ENCODE data around the gene TMEM129.
"Not testable (repeated sequence)": the region's sequence is repeated elsewhere in the genome, so short reads cannot be mapped to it uniquely, and the experiment has no call there.

The TMEM129 gene

DNA sequence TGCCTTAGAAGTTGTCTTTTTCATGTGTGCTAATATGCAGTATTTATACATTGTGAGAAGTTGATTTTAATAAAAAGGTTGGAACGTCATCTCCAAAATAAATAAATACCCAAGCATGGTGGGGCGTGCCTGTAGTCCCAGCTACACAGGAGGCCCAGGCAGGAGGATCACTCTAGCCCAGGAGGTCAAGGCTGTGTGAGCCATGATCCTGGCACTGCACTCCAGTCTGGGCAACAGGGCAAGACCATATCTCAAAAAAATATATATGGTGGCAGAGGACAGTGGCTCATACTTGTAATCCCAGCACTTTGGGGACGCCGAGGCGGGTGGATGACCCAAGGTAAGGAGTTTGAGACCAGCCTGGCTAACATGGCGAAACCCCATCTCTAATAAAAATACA, 15.4 kb downstream of the TMEM129 start:
- H3K9ac ChIP-seq (ENCODE audit: low read length in 5 of 5), result no peak overlapping the region
- no peaks in the 10 kb centered on the region for H3K9me3 ChIP-seq (ENCODE audit: control insufficient read depth in 5 of 5, low read length in 5 of 5)
- no peak overlapping the region for H3K4me3 ChIP-seq (ENCODE audit: low read depth in 1 of 5, low read length in 5 of 5)
- no peaks in the 10 kb centered on the region for H3K27me3 ChIP-seq (ENCODE audit: control insufficient read depth in 5 of 5, insufficient read depth in 4 of 5, low read length in 5 of 5)
- no peak overlapping the region for H3K27ac ChIP-seq (ENCODE audit: low read depth, low read length)
- peaks cover 0 to 10% (median 6%) of the 10 kb centered on the region in 5 donors for H3K4me1 ChIP-seq (ENCODE audit: control insufficient read depth in 5 of 5, insufficient read depth in 5 of 5, low read length in 5 of 5)
- peaks cover 11 to 43% (median 24%) of the 10 kb centered on the region in 5 donors for H3K36me3 ChIP-seq (ENCODE audit: control insufficient read depth in 5 of 5, insufficient read depth in 5 of 5, low read length in 5 of 5)

DNA sequence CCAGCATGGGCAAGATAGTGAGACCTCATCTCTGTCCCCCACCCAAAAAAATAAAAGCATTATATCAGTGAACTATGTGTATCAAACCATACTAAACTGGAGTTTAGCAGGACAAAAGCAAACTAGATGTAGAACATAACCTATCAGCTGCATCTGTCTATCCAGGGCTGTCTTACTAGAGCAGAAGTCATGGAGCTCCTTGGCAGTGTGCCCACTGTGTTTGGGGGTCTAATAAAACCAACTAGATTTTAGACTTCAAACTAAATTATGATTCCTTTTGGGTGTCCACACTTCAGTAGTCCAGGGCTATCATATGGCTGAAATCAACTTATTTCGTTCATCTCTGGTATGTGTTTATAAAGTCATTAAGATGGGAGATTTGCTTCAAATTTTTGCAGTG, 17.3 kb downstream of the TMEM129 start:
- no peaks in the 10 kb centered on the region for H3K9me3 ChIP-seq (ENCODE audit: control insufficient read depth in 5 of 5, low read length in 5 of 5)
- peaks cover 0 to 6% (median 0%) of the 10 kb centered on the region in 5 donors for H3K4me1 ChIP-seq (ENCODE audit: control insufficient read depth in 5 of 5, insufficient read depth in 5 of 5, low read length in 5 of 5)
- H3K36me3 ChIP-seq (ENCODE audit: control insufficient read depth in 5 of 5, insufficient read depth in 5 of 5, low read length in 5 of 5), result peaks cover 20 to 60% (median 34%) of the 10 kb centered on the region in 5 donors
- no peak overlapping the region for H3K27ac ChIP-seq (ENCODE audit: low read depth, low read length)
- H3K27me3 ChIP-seq (ENCODE audit: control insufficient read depth in 5 of 5, insufficient read depth in 4 of 5, low read length in 5 of 5), result no peaks in the 10 kb centered on the region
- H3K4me3 ChIP-seq (ENCODE audit: low read depth in 1 of 5, low read length in 5 of 5), result no peak overlapping the region
- no peak overlapping the region for H3K9ac ChIP-seq (ENCODE audit: low read length in 5 of 5)

DNA sequence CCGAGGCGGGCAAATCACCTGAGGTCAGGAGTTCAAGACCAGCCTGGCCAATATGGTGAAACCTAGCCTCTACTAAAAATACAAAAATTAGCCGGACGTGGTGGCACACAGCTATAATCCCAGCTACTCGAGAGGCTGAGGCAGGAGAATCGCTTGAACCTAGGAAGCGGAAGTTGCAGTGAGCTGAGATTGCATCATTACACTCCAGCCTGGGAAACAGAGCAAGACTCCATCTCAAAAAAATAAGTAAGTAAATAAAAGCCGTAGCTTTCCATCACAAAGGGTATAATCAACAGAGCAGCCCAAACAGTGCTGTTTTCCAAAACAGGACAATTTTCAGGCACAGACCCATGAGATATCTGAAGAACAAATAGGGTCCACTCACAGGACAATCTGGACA, 19.5 kb downstream of the TMEM129 start:
- H3K4me1 ChIP-seq (ENCODE audit: control insufficient read depth in 5 of 5, insufficient read depth in 5 of 5, low read length in 5 of 5); H3K4me3 ChIP-seq (ENCODE audit: low read depth in 1 of 5, low read length in 5 of 5); H3K27ac ChIP-seq (ENCODE audit: low read depth, low read length); H3K9ac ChIP-seq (ENCODE audit: low read length in 5 of 5); H3K9me3 ChIP-seq (ENCODE audit: control insufficient read depth in 5 of 5, low read length in 5 of 5); H3K27me3 ChIP-seq (ENCODE audit: control insufficient read depth in 5 of 5, insufficient read depth in 4 of 5, low read length in 5 of 5): not testable (repeated sequence)
- H3K36me3 ChIP-seq (ENCODE audit: control insufficient read depth in 5 of 5, insufficient read depth in 5 of 5, low read length in 5 of 5), result peaks cover 20 to 76% (median 46%) of the 10 kb centered on the region in 5 donors

DNA sequence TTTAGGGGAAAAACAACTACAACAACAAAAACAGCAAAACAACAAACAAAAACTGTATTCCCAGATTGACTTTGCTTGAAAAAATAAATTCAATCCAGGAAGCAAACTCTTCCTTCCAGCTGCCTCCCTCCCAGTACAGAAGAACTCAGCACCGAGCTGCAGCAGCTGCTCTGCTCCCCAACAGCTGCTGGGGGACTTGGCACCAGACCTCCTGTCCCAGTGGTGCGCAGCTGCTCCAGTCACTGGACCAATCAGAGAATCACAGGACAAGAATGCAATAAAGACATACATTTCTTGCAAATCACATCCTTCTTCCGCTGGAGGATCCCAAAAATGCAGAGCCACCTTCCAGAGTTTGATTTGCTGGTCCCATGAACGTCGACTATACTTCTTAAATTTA, 25.2 kb downstream of the TMEM129 start:
- no peaks in the 10 kb centered on the region for H3K27me3 ChIP-seq (ENCODE audit: control insufficient read depth in 5 of 5, insufficient read depth in 4 of 5, low read length in 5 of 5)
- H3K27ac ChIP-seq (ENCODE audit: low read depth, low read length), result no peak overlapping the region
- H3K9me3 ChIP-seq (ENCODE audit: control insufficient read depth in 5 of 5, low read length in 5 of 5), result no peaks in the 10 kb centered on the region
- H3K36me3 ChIP-seq (ENCODE audit: control insufficient read depth in 5 of 5, insufficient read depth in 5 of 5, low read length in 5 of 5), result peaks cover 12 to 84% (median 56%) of the 10 kb centered on the region in 5 donors
- H3K9ac ChIP-seq (ENCODE audit: low read length in 5 of 5), result no peak overlapping the region
- peaks cover 0 to 16% (median 10%) of the 10 kb centered on the region in 5 donors for H3K4me1 ChIP-seq (ENCODE audit: control insufficient read depth in 5 of 5, insufficient read depth in 5 of 5, low read length in 5 of 5)
- no peak overlapping the region for H3K4me3 ChIP-seq (ENCODE audit: low read depth in 1 of 5, low read length in 5 of 5)

DNA sequence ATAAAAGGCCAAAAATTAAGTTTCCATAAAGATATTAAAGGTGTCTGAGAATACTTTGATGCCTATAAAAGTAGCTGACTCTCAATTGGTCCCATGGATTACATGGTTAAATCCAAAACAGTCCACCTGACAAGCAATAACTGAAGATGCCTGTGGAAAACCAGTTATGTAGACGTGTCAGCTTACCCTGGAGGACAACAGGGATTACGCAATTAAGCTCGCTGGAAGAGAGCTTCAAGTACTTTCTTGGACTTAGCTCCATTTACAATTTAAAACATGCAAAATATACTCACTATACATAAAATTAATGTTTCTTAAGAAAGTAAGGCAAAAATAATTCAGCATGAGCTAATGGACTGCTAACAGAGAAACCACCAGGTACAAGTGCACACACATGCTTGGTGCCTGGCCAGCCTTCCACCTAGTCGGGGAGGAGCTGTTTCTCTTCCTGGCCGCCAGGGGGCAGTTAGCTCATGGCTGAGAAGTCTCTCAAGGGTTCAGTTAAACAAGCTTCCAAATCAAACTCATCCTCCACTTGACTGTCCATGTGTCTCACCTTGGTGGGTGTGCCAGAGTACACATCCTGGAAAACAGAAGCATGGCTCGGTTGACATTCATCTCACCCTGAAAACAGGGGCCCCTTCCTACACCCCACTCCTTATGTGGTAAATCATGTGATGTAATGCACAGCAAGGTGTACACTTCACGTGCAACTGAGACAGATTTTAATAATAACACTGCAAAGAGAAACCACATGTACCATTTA, 27.8 kb downstream of the TMEM129 start:
- H3K9me3 ChIP-seq (ENCODE audit: control insufficient read depth in 5 of 5, low read length in 5 of 5), result no peaks in the 10 kb centered on the region
- H3K36me3 ChIP-seq (ENCODE audit: control insufficient read depth in 5 of 5, insufficient read depth in 5 of 5, low read length in 5 of 5), result peaks cover 2 to 64% (median 47%) of the 10 kb centered on the region in 5 donors
- H3K9ac ChIP-seq (ENCODE audit: low read length in 5 of 5), result no peak overlapping the region
- peak overlapping the region; percentile 40 for H3K27ac ChIP-seq (ENCODE audit: low read depth, low read length)
- H3K27me3 ChIP-seq (ENCODE audit: control insufficient read depth in 5 of 5, insufficient read depth in 4 of 5, low read length in 5 of 5), result no peaks in the 10 kb centered on the region
- peaks cover 0 to 16% (median 10%) of the 10 kb centered on the region in 5 donors for H3K4me1 ChIP-seq (ENCODE audit: control insufficient read depth in 5 of 5, insufficient read depth in 5 of 5, low read length in 5 of 5)
- H3K4me3 ChIP-seq (ENCODE audit: low read depth in 1 of 5, low read length in 5 of 5), result no peak overlapping the region

DNA sequence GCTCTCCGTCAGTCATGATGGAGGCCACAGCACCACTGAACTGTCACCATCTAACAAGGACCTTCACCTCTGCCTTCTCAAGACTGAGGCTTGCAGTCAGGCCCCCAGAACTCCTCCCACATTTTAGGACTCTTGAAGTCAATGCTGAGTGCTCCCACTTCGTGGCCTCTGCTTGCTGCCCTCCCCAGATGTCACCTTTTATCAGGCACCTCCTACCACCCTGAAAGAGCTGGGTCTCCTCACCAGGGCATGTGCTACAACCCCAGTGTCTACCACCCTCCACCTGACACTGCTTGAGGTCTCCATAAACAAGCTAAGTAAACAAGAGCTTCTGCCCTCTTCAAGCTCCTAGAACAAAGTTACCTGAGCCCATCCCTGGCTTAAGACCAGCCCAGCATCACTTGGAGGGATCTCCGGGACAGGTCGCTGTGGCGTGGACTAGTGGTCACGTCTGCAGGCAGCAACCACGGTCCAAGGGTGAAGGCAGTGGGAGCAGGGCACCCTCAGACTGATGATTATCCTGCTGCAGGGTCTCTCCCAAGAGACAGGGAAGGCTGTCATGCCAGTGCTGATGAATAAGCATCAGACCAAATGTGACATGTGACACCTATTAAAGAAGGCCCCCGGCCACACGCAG, 29.3 kb downstream of the TMEM129 start:
- no peaks in the 10 kb centered on the region for H3K27me3 ChIP-seq (ENCODE audit: control insufficient read depth in 5 of 5, insufficient read depth in 4 of 5, low read length in 5 of 5)
- no peak overlapping the region for H3K9ac ChIP-seq (ENCODE audit: low read length in 5 of 5)
- peaks cover 0 to 16% (median 10%) of the 10 kb centered on the region in 5 donors for H3K4me1 ChIP-seq (ENCODE audit: control insufficient read depth in 5 of 5, insufficient read depth in 5 of 5, low read length in 5 of 5)
- no peak overlapping the region for H3K4me3 ChIP-seq (ENCODE audit: low read depth in 1 of 5, low read length in 5 of 5)
- no peaks in the 10 kb centered on the region for H3K9me3 ChIP-seq (ENCODE audit: control insufficient read depth in 5 of 5, low read length in 5 of 5)
- no peak overlapping the region for H3K27ac ChIP-seq (ENCODE audit: low read depth, low read length)
- H3K36me3 ChIP-seq (ENCODE audit: control insufficient read depth in 5 of 5, insufficient read depth in 5 of 5, low read length in 5 of 5), result peaks cover 2 to 55% (median 42%) of the 10 kb centered on the region in 5 donors

DNA sequence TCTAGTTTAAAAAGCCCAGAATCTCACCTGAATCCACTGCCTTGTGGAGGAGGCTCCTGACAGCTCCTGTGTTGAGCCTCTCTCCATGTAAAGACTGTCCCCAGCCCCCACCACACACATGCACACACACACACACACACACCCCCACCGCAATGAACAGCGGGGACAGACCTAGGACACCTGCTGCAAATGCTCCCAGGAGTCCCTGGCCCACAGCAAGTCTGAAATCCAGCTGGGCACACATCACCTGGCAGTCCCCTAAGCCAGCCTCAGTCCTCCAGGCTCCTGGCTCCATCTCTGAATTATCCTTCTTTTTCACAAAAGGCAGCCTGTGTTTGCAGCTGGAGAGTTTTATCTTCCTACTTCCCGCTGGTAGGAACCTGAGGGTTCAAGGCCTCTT, 30.4 kb downstream of the TMEM129 start:
- no peak overlapping the region for H3K4me3 ChIP-seq (ENCODE audit: low read depth in 1 of 5, low read length in 5 of 5)
- H3K9me3 ChIP-seq (ENCODE audit: control insufficient read depth in 5 of 5, low read length in 5 of 5), result no peaks in the 10 kb centered on the region
- H3K27me3 ChIP-seq (ENCODE audit: control insufficient read depth in 5 of 5, insufficient read depth in 4 of 5, low read length in 5 of 5), result no peaks in the 10 kb centered on the region
- H3K9ac ChIP-seq (ENCODE audit: low read length in 5 of 5), result no peak overlapping the region
- H3K27ac ChIP-seq (ENCODE audit: low read depth, low read length), result no peak overlapping the region
- H3K4me1 ChIP-seq (ENCODE audit: control insufficient read depth in 5 of 5, insufficient read depth in 5 of 5, low read length in 5 of 5), result peaks cover 0 to 16% (median 10%) of the 10 kb centered on the region in 5 donors
- H3K36me3 ChIP-seq (ENCODE audit: control insufficient read depth in 5 of 5, insufficient read depth in 5 of 5, low read length in 5 of 5), result peaks cover 2 to 44% (median 36%) of the 10 kb centered on the region in 5 donors

DNA sequence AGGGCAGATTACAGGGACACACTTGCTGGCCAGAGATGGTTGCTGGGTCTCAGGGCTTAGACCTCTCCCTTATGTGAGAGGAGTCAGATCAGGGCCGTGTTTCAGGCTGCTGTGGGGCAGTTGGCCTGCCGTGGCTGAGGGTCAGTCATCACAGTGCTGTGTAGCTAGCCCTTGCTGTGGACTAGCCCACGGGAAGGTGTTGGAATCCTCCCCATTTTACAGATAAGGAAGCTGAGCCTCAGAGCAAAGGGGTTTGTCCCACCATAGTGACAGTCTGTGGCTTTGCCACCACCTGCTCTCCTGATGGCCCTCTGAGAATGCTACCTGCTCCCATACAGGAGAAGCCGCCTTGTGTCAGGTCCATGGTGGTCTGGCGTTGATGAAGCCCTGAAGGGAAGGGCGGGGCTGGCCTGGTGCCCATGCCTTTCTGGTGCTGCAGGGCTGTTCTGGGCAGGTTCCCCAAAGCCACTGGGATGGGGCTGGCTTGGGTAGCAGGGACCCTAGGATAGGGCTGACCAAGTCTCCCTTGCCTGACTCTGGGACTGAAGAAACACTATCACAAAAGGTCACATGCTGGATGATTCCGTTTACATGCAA, 34.6 kb downstream of the TMEM129 start:
- Histone ChIP-seq H3K4me3 (ENCODE audit: low read depth in 1 of 5, low read length in 5 of 5) (no peak overlapping the region), H3K4me1 (ENCODE audit: control insufficient read depth in 5 of 5, insufficient read depth in 5 of 5, low read length in 5 of 5) (peaks cover 0 to 22% (median 21%) of the 10 kb centered on the region in 5 donors), H3K36me3 (ENCODE audit: control insufficient read depth in 5 of 5, insufficient read depth in 5 of 5, low read length in 5 of 5) (peaks cover 0 to 13% (median 10%) of the 10 kb centered on the region in 5 donors), H3K27ac (ENCODE audit: low read depth, low read length) (no peak overlapping the region), H3K9me3 (ENCODE audit: control insufficient read depth in 5 of 5, low read length in 5 of 5) (no peaks in the 10 kb centered on the region), H3K27me3 (ENCODE audit: control insufficient read depth in 5 of 5, insufficient read depth in 4 of 5, low read length in 5 of 5) (no peaks in the 10 kb centered on the region), H3K9ac (ENCODE audit: low read length in 5 of 5) (no peak overlapping the region)

DNA sequence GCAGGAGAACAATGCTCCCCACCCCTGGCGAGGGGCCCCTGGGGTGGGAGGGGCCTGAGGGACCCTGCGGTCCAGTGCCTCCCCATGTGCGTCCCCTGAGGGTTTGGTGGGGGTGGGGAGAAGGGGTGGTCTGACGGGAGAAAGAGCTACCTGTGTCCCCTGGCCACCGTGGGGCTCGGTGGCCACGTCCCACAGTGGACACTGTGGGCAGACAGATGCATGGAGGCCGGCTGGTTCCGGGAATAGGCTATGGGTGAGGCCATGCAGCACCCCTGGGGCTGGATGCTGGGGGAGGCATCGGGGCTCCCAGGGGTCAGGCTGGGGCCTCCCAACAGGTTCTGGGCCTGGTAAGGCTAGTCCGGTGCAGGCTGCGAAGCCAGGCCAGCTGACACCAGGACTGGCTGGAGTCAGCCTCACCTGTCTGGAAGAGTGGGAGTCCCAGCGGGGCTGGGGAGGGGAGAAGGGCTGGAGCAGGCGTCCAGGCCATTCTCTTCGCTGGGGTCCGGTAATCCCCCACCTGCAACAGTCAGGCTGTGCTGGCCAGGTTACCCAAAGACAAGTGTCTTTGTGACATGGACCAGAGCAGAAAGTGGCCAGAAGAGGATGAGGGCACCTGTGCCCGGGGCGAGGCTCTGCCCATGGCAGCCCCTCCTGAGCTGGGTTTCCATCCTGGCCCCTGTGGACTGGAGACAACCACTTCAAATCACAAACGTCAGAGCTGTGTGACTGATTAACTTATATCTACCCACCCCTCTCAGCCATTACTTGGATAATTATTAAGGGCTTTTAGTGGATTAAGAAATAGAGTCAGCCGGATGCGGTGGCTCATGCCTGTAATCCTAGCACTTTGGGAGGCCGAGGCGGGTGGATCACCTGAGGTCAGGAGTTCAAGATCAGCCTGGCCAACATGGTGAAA, 35.6 kb downstream of the TMEM129 start:
- Histone ChIP-seq H3K4me1 (ENCODE audit: control insufficient read depth in 5 of 5, insufficient read depth in 5 of 5, low read length in 5 of 5) (peaks cover 0 to 22% (median 21%) of the 10 kb centered on the region in 5 donors), H3K9ac (ENCODE audit: low read length in 5 of 5) (peak overlapping the region in 1 of 5 donors; percentile 75), H3K27me3 (ENCODE audit: control insufficient read depth in 5 of 5, insufficient read depth in 4 of 5, low read length in 5 of 5) (no peaks in the 10 kb centered on the region), H3K9me3 (ENCODE audit: control insufficient read depth in 5 of 5, low read length in 5 of 5) (no peaks in the 10 kb centered on the region), H3K36me3 (ENCODE audit: control insufficient read depth in 5 of 5, insufficient read depth in 5 of 5, low read length in 5 of 5) (peaks cover 0 to 3% (median under 1%) of the 10 kb centered on the region in 5 donors), H3K4me3 (ENCODE audit: low read depth in 1 of 5, low read length in 5 of 5) (peak overlapping the region in 2 of 5 donors; percentile 60 to 70), H3K27ac (ENCODE audit: low read depth, low read length) (no peak overlapping the region)
